Hepatocyte (in vitro differentiated cells): Measurements from ENCODE around the gene MPLKIP.
"Not testable (repeated sequence)": the region's sequence is repeated elsewhere in the genome, so short reads cannot be mapped to it uniquely, and the experiment has no call there.

Source experiments
- EZH2 ChIP-seq: fragments of 200-600 bp; sonication (generic); IDR thresholded peaks from 2 replicates; pipeline ENCODE4 v1.6.1; 2016; ENCODE audit warnings: antibody characterized with exemption, mild to moderate bottlenecking, borderline replicate concordance
- EZH2phosphoT487 ChIP-seq: fragments of 200-600 bp; sonication (generic); IDR thresholded peaks from one replicate; pipeline ENCODE4 v1.6.1; 2018; ENCODE audit warnings: antibody characterized with exemption, mild to moderate bottlenecking, low read depth, moderate library complexity; ENCODE audit not compliant: unreplicated experiment, severe bottlenecking
- TF ChIP-seq, protein P1 (sequence below): fragments of 200-600 bp; sonication (generic); IDR thresholded peaks from 2 replicates; pipeline ENCODE4 v1.5.1; 2016; ENCODE audit warnings: antibody characterized with exemption, mild to moderate bottlenecking; ENCODE audit not compliant: poor library complexity

DNA sequence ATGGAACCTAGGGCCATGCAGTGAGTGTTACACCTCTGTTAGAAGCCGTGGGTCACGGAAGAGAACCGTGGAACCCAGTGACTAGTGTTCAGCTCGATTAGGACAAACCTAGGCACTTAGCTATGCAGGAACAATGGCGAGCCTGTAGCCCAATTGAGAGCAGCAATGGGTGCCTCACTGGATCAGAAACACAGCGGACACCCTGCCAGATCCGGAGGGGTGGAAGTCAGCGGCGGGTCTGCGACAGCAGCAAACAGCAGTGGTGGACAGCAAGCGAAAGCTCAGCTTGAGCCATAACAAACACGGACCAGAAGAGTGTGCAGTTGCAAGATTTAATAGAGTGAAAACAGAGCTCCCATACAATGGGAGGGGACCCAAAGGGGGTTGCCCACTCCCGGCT is 38.7 kb upstream of the MPLKIP start:
- TF ChIP-seq, protein P1, sequence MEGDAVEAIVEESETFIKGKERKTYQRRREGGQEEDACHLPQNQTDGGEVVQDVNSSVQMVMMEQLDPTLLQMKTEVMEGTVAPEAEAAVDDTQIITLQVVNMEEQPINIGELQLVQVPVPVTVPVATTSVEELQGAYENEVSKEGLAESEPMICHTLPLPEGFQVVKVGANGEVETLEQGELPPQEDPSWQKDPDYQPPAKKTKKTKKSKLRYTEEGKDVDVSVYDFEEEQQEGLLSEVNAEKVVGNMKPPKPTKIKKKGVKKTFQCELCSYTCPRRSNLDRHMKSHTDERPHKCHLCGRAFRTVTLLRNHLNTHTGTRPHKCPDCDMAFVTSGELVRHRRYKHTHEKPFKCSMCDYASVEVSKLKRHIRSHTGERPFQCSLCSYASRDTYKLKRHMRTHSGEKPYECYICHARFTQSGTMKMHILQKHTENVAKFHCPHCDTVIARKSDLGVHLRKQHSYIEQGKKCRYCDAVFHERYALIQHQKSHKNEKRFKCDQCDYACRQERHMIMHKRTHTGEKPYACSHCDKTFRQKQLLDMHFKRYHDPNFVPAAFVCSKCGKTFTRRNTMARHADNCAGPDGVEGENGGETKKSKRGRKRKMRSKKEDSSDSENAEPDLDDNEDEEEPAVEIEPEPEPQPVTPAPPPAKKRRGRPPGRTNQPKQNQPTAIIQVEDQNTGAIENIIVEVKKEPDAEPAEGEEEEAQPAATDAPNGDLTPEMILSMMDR = not testable (repeated sequence)
- not testable (repeated sequence) for TF ChIP-seq EZH2, EZH2phosphoT487
